IMR-90 (cell line): ENCODE data around the gene FAM168B. TPM values are rescaled to one million over a fixed set of nuclear protein-coding genes. Genes with fewer than 3 reads are reported as not detected.

Experiments used
- ATAC-seq: fragments of 200-7000 bp; cut with Tn5 transposase; 2 replicates; pipeline ENCODE4 v1.9.1; 2020; ENCODE audit warnings: low read depth, mild to moderate bottlenecking, moderate library complexity
- BruUV-seq: library from RNA; stranded (reverse); fragments of 400-500 nt; replicated peaks from 2 replicates; lab custom pipeline; 2021; lab: Mats Ljungman, UMichigan
- CTCF ChIA-PET: fragments of 300-600 bp; formaldehyde crosslinking; extraction: SDS; loops from one replicate; lab custom pipeline; 2021; ENCODE audit warnings: antibody characterized with exemption; lab: Yijun Ruan, JAX
- POLR2A ChIA-PET: fragments of 300-600 bp; sonication (Branson Sonifier 250); formaldehyde crosslinking; loops from one replicate; lab custom pipeline; 2022; ENCODE audit warnings: antibody characterized with exemption; ENCODE audit not compliant: unreplicated experiment; lab: Charles Lee
- DNase-seq: peaks from one replicate; pipeline ENCODE4 v3.0.0; 2013
- H2AFZ ChIP-seq: replicated peaks from 2 replicates; pipeline ENCODE3; 2013; ENCODE audit warnings: low read length, mild to moderate bottlenecking; ENCODE audit not compliant: poor library complexity
- H2AK5ac ChIP-seq: 2 replicates; pipeline ENCODE4 v1.6.1; 2013; ENCODE audit warnings: low read depth, low read length, inconsistent platforms
- H2AK9ac ChIP-seq: replicated peaks from 2 replicates; pipeline ENCODE3; 2013; ENCODE audit warnings: mild to moderate bottlenecking, low read depth, low read length, moderate library complexity; ENCODE audit not compliant: poor library complexity
- H2BK120ac ChIP-seq: 2 replicates; pipeline ENCODE4 v1.6.1; 2013; ENCODE audit warnings: low read depth, low read length, inconsistent platforms
- H2BK15ac ChIP-seq: 3 replicates; pipeline ENCODE4 v1.6.1; 2013; ENCODE audit warnings: low read depth, low read length, inconsistent platforms
- H2BK20ac ChIP-seq: 2 replicates; pipeline ENCODE4 v1.6.1; 2013; ENCODE audit warnings: low read depth, mild to moderate bottlenecking, inconsistent platforms, low read length, moderate library complexity
- H2BK5ac ChIP-seq: 2 replicates; pipeline ENCODE4 v1.6.1; 2013; ENCODE audit warnings: mild to moderate bottlenecking, low read depth, low read length, inconsistent platforms; ENCODE audit not compliant: poor library complexity, severe bottlenecking
- H3K14ac ChIP-seq: replicated peaks from 2 replicates; pipeline ENCODE4 v1.6.1; 2013; ENCODE audit warnings: low read depth, low read length, inconsistent platforms
- H3K18ac ChIP-seq: 2 replicates; pipeline ENCODE4 v1.6.1; 2013; ENCODE audit warnings: low read depth, low read length, control low read depth
- H3K23ac ChIP-seq: 2 replicates; pipeline ENCODE4 v1.6.1; 2013; ENCODE audit warnings: low read depth, low read length, inconsistent platforms
- H3K27ac ChIP-seq: 2 replicates; pipeline ENCODE4 v1.5.1; 2013; ENCODE audit warnings: mild to moderate bottlenecking, control low read depth, low read length; ENCODE audit not compliant: insufficient read depth
- H3K27me3 ChIP-seq: 2 replicates; pipeline ENCODE4 v1.6.1; 2013; ENCODE audit warnings: low read length; ENCODE audit not compliant: control insufficient read depth, insufficient read depth
- H3K36me3 ChIP-seq: 2 replicates; pipeline ENCODE4 v1.6.1; 2013; ENCODE audit warnings: low read length, mixed read lengths; ENCODE audit not compliant: control insufficient read depth, insufficient read depth
- H3K4ac ChIP-seq: 2 replicates; pipeline ENCODE4 v1.6.1; 2013; ENCODE audit warnings: low read depth, low read length, inconsistent platforms
- H3K4me1 ChIP-seq: 2 replicates; pipeline ENCODE4 v1.6.1; 2013; ENCODE audit warnings: low read length, mixed read lengths; ENCODE audit not compliant: control insufficient read depth, insufficient read depth
- H3K4me2 ChIP-seq: 2 replicates; pipeline ENCODE4 v1.6.1; 2013; ENCODE audit warnings: low read depth, mild to moderate bottlenecking, control low read depth, low read length, moderate library complexity
- H3K4me3 ChIP-seq: 2 replicates; pipeline ENCODE4 v1.5.1; 2013; ENCODE audit warnings: low read depth, mild to moderate bottlenecking, control low read depth, low read length, moderate library complexity; ENCODE audit not compliant: insufficient read depth
- H3K56ac ChIP-seq: 2 replicates; pipeline ENCODE4 v1.6.1; 2013; ENCODE audit warnings: low read length, inconsistent platforms; ENCODE audit not compliant: insufficient read depth; ENCODE audit errors: extremely low read depth
- H3K79me1 ChIP-seq, 2 experiments: 2 replicates each; pipeline ENCODE4 v1.6.1; 2013; ENCODE audit warnings: low read length in 2 of 2, inconsistent platforms in 1 of 2, low read depth in 1 of 2
- H3K9ac ChIP-seq: 2 replicates; pipeline ENCODE4 v1.6.1; 2013; ENCODE audit warnings: low read depth, low read length, control low read depth
- H3K9me1 ChIP-seq: 2 replicates; pipeline ENCODE4 v1.6.1; 2013; ENCODE audit warnings: low read length, inconsistent platforms; ENCODE audit not compliant: insufficient read depth
- H3K9me3 ChIP-seq: 2 replicates; pipeline ENCODE4 v1.6.1; 2013; ENCODE audit warnings: low read length; ENCODE audit not compliant: control insufficient read depth, insufficient read depth
- H4K20me1 ChIP-seq: 2 replicates; pipeline ENCODE4 v1.6.1; 2013; ENCODE audit warnings: low read length, inconsistent platforms; ENCODE audit not compliant: insufficient read depth
- H4K5ac ChIP-seq: 2 replicates; pipeline ENCODE4 v1.6.1; 2013; ENCODE audit warnings: mild to moderate bottlenecking, low read depth, low read length, control low read depth
- H4K8ac ChIP-seq, 2 experiments: 2 replicates each; pipeline ENCODE4 v1.6.1; 2013; ENCODE audit warnings: low read depth in 2 of 2, low read length in 2 of 2, control low read depth in 1 of 2, inconsistent platforms in 1 of 2
- H4K91ac ChIP-seq: 2 replicates; pipeline ENCODE4 v1.6.1; 2013; ENCODE audit warnings: low read depth, low read length, inconsistent platforms; ENCODE audit not compliant: insufficient read depth
- BHLHE40 ChIP-seq: fragments of 150-350 bp; IDR thresholded peaks from 2 replicates; pipeline ENCODE4 v1.6.1; 2016; ENCODE audit warnings: mild to moderate bottlenecking, low read depth, low read length
- CEBPB ChIP-seq: IDR thresholded peaks from 2 replicates; pipeline ENCODE4 v1.6.1; 2012; ENCODE audit warnings: low read depth, low read length, improper control_type of control experiment
- CHD1 ChIP-seq: IDR thresholded peaks from 2 replicates; pipeline ENCODE4 v1.6.1; 2012; ENCODE audit warnings: low read depth, low read length, improper control_type of control experiment
- FOS ChIP-seq: fragments of 150-350 bp; IDR thresholded peaks from 2 replicates; pipeline ENCODE4 v1.6.1; 2016; ENCODE audit warnings: low read depth, low read length
- MXI1 ChIP-seq: IDR thresholded peaks from 2 replicates; pipeline ENCODE4 v1.6.1; 2012; ENCODE audit warnings: low read depth, mild to moderate bottlenecking, low read length, moderate library complexity, borderline replicate concordance
- RAD21 ChIP-seq: IDR thresholded peaks from 2 replicates; pipeline ENCODE4 v1.6.1; 2012; ENCODE audit warnings: low read length, improper control_type of control experiment
- RCOR1 ChIP-seq: IDR thresholded peaks from 2 replicates; pipeline ENCODE4 v1.6.1; 2012; ENCODE audit warnings: mild to moderate bottlenecking, low read length, improper control_type of control experiment; ENCODE audit not compliant: insufficient replicate concordance
- RFX5 ChIP-seq: IDR thresholded peaks from 2 replicates; pipeline ENCODE4 v1.8.0; 2012; ENCODE audit warnings: low read depth, mild to moderate bottlenecking, low read length, moderate library complexity
- SMC3 ChIP-seq: fragments of 150-350 bp; IDR thresholded peaks from 2 replicates; pipeline ENCODE4 v1.6.1; 2016; ENCODE audit warnings: low read depth, mild to moderate bottlenecking, antibody characterized with exemption, low read length, moderate library complexity
- WGBS, 2 experiments: methylation state at CpG; one replicate each; pipeline versions ENCODE4 v1.1.5 to v1.1.7; 2013; ENCODE audit warnings: missing lambda C conversion rate in 2 of 2; ENCODE audit not compliant: insufficient read length in 1 of 2; ENCODE audit errors: extremely low coverage in 2 of 2; 5-methylcytosine and 5-hydroxymethylcytosine counted together
- dilution Hi-C: fragments of 300-500 bp; cut with HindIII; formaldehyde crosslinking; loops from one replicate; pipeline ENCODE4 v1.14.3; 2018; ENCODE audit warnings: low sequenced_read_pairs; ENCODE audit not compliant: unreplicated experiment
- in situ Hi-C: fragments of 300-500 bp; cut with MboI; formaldehyde crosslinking; loops from 3 replicates; pipeline ENCODE4 v1.14.3; 2019; ENCODE audit warnings: low sequenced_read_pairs, inconsistent platforms, mixed read lengths
- intact Hi-C: fragments of 100-400 bp; cut with micrococcal nuclease; formaldehyde crosslinking; loops from 2 replicates; pipeline ENCODE4 v1.10.0; 2022
- polyA plus RNA-seq, 3 experiments: library from polyadenylated mRNA; depleted of rRNA; stranded (reverse); fragments of >200 nt; gene quantifications; 2 replicates each; pipeline ENCODE4 v1.2.3, GENCODE V29; 2012; ENCODE audit warnings: low replicate concordance in 1 of 3
- total RNA-seq: library from RNA; depleted of rRNA; stranded (reverse); fragments of >200 nt; gene quantifications from 2 replicates; pipeline ENCODE4 v1.2.3, GENCODE V29; 2012
- TF ChIP-seq, protein P1 (sequence below): conservative IDR thresholded peaks from 2 replicates; pipeline ENCODE4 v1.5.1; 2012; ENCODE audit warnings: mild to moderate bottlenecking, low read depth, low read length, improper control_type of control experiment
- TF ChIP-seq, protein P2 (sequence below): fragments of 150-350 bp; IDR thresholded peaks from 2 replicates; pipeline ENCODE4 v1.6.1; 2016; ENCODE audit warnings: low read depth, mild to moderate bottlenecking, low read length, moderate library complexity, borderline replicate concordance

The FAM168B gene
- total and polyA plus RNA-seq, 2 of the 4 experiments (the other 2 are of a cell fraction) = 76.4 to 106 TPM

DNA sequence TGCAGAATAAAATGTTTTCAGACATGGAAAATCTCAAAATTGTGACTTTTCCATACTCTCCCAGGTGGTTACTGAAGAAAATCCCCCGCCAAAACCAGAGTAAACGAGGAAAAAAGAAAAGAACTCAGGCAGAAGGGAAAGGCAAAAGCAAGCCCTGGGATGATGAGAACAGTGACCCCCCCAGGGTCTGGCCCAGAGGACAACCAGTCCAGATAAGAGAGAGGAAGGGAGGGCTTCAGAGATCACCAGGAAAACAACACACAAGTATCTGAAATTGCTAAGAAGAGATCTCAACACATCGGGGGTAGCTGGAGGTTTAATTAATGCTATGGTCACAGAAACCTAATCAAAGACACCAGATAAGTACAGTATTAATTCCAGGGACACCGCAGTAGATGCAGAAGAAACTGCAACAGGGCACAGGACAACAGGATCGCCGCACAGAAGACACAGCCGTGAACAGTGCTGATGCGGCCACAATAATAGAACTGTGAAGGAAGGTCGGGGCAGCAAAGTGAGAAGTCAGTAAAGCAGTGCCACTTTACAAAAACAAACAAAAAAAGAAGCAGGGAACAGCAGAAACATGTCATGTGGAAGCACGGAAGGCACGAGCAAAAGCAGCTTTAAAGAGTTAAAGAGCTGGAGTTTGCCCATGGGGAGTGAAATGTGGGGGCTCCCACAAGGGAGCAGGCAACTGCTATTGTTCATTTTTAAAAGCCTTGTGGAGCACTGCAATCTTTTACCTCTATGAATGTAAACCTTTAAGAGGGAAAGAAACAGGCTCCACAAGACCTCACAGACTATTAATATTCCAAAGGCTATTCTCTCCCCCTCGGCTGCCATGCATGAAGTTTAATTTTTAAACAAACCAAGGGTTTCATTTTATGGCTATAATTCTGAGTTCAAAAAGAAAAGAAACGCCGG, 28.4 kb downstream of the FAM168B start:
- Histone ChIP-seq H2AK9ac (no peak overlapping the region), H3K79me1 (peaks cover 24 to 54% of the 10 kb centered on the region in 2 experiments), H3K4ac (no peak overlapping the region), H3K23ac (no peak overlapping the region), H3K9ac (no peak overlapping the region), H3K9me3 (no peaks in the 10 kb centered on the region), H4K8ac (no peak overlapping the region), H3K36me3 (peaks cover 27% of the 10 kb centered on the region), H4K5ac (no peak overlapping the region), H2BK15ac (no peak overlapping the region), H2AK5ac (no peak overlapping the region), H3K4me2 (peak overlapping the region; percentile 4; the same call in 1 of the 2 replicates), H2BK20ac (no peak overlapping the region), H3K27ac (no peak overlapping the region), H3K9me1 (peaks cover 7% of the 10 kb centered on the region), H4K91ac (no peak overlapping the region), H2BK5ac (no peak overlapping the region), H3K4me3 (no peak overlapping the region), H3K56ac (no peak overlapping the region), H4K20me1 (peaks cover 68% of the 10 kb centered on the region), H3K27me3 (no peaks in the 10 kb centered on the region), H3K14ac (0 out of 2 replicates have a peak overlapping the region, but pooled peaks have one; percentile 45), H2AFZ (no peak overlapping the region), H2BK120ac (no peak overlapping the region), H3K4me1 (peaks cover 11% of the 10 kb centered on the region), H3K18ac (no peak overlapping the region)
- dilution Hi-C loops = no loop called here
- intact Hi-C loops = no loop called here
- TF ChIP-seq FOS (no peak), RFX5 (no peak), BHLHE40 (no peak), RCOR1 (no peak), RAD21 (no peak), CEBPB (no peak), SMC3 (no peak), MXI1 (no peak), CHD1 (no peak)
- TF ChIP-seq, protein P1, sequence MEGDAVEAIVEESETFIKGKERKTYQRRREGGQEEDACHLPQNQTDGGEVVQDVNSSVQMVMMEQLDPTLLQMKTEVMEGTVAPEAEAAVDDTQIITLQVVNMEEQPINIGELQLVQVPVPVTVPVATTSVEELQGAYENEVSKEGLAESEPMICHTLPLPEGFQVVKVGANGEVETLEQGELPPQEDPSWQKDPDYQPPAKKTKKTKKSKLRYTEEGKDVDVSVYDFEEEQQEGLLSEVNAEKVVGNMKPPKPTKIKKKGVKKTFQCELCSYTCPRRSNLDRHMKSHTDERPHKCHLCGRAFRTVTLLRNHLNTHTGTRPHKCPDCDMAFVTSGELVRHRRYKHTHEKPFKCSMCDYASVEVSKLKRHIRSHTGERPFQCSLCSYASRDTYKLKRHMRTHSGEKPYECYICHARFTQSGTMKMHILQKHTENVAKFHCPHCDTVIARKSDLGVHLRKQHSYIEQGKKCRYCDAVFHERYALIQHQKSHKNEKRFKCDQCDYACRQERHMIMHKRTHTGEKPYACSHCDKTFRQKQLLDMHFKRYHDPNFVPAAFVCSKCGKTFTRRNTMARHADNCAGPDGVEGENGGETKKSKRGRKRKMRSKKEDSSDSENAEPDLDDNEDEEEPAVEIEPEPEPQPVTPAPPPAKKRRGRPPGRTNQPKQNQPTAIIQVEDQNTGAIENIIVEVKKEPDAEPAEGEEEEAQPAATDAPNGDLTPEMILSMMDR = no peak
- TF ChIP-seq, protein P2, sequence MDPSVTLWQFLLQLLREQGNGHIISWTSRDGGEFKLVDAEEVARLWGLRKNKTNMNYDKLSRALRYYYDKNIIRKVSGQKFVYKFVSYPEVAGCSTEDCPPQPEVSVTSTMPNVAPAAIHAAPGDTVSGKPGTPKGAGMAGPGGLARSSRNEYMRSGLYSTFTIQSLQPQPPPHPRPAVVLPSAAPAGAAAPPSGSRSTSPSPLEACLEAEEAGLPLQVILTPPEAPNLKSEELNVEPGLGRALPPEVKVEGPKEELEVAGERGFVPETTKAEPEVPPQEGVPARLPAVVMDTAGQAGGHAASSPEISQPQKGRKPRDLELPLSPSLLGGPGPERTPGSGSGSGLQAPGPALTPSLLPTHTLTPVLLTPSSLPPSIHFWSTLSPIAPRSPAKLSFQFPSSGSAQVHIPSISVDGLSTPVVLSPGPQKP = no peak
- ChIA-PET CTCF (interaction anchor here (0.6 kb wide), 1 partner anchor 20 kb away, joined by 3 read pairs; no protein-coding TSS in a partner anchor), POLR2A (interaction anchor here (0.6 kb wide), 1 partner anchor 1928 kb away, joined by 5 read pairs; no protein-coding TSS in a partner anchor)
- no peak for DNase-seq
- ATAC-seq = no peak
- WGBS, 2 experiments = 39% methylated on average over 5 of the region's 14 CpGs; no CpG with 5 or more reads in 1 of the 2 experiments
- no TSS peak for BruUV-seq
- in situ Hi-C loops = no loop called here
